ENCODE measurements around the gene LZTS2. TPM values are rescaled to one million over a fixed set of nuclear protein-coding genes. Genes with fewer than 3 reads are reported as not detected.

Gene LZTS2
- total RNA-seq, 1 experiment from 2014 or later, result 176 TPM

GRCh38 chr10:101050208-101051069, 50.8 kb downstream of the LZTS2 start:
- DNase-seq (ENCODE audit: low read depth), result no peak

DNA sequence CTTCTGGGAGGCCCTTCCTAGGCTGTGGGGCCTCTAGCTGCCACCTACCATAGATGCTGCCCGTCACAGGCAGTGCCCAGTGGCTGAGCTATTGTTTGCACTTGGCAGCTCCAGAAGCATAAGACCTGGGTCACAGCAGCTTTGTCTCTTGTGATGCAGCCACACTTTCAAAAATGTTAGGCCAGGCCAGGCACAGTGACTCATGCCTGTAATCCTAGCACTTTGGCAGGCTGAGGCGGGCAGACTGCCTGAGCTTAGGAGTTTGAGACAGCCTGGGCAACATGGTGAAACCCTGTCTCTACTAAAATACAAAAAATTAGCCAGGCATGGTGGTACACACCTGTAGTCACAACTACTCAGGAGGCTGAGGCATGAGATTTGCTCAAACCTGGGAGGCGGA, 52.7 kb downstream of the LZTS2 start:
- DNase-seq (ENCODE audit: low read depth), result peak; percentile 84

DNA sequence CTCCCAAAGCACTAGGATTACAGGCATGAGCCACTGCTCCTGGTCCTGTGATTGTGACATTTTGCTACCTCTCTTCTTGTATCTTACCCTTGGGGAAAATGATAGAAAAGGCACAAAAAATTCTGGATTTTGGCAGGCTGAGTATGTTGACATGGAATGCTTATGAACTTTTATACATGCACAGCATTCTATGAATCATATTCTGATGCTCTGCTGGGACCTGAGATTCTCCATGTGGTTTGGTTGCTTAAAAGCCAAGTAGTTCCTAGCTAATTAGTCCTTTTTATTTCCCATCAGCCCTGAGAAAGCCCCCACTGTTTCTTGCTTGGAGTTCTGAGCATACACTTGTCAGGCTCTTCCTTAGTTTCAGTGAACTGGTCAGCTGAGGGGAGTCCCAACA, 53.9 kb downstream of the LZTS2 start:
- peak; percentile 54 for DNase-seq (ENCODE audit: low read depth)

DNA sequence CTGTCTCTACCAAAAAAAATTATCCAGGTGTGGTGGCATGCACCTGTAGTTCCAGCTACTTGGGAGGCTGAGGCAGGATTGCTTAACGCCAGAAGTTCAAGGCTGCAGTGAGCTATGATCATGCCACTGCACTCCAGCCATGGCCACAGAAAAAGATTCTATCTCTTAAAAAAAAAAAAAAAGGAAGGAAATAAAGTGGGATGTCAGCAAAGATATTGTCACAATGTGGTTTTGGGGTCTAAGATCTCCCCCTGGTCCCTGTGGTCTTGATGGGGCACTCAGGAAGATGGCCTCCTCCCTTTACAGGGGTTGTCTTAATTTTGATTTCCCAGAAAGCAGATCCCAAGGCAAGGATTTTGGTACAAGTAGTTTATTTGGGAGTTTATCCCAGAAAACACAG, 54.7 kb downstream of the LZTS2 start:
- DNase-seq (ENCODE audit: low read depth), result no peak

DNA sequence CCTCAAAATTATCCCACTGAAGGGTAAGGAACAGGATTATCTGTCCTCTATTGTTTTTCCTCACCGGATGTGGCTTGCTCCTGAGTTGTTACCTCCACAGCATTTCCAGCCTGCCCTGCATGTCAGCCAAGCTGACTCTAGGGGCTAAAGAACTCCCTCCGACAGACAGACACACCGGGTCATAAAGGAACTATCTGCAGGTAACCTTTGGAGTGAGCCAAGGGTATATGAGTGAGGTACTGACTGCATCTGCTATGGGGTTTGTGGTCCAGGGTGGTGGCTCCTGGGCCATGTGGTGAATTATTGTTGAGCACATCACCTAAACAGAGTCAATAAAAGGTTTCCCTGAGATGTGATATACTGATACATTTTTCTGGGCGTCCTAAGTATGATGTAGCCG, 55.3 kb downstream of the LZTS2 start:
- DNase-seq (ENCODE audit: low read depth), result no peak

DNA sequence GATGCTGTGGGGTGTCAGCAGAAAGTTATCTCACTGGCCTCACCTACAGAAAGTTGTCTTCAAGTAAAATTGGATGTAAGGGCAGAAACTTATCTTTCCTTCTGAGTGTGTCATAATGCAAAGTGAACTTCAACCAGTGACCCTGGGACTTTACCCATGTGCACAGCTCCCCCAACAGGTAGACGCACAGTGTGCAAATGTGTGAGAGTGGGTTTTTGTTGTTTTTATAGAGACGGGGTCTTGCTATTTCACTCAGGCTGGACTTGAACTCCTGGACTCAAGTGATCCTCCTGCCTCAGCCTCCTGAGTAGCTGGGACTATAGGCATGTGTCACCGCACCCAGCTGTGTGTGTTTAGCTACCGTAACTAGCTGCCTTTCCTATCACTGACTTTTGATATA, 55.8 kb downstream of the LZTS2 start:
- no peak for DNase-seq (ENCODE audit: low read depth)

DNA sequence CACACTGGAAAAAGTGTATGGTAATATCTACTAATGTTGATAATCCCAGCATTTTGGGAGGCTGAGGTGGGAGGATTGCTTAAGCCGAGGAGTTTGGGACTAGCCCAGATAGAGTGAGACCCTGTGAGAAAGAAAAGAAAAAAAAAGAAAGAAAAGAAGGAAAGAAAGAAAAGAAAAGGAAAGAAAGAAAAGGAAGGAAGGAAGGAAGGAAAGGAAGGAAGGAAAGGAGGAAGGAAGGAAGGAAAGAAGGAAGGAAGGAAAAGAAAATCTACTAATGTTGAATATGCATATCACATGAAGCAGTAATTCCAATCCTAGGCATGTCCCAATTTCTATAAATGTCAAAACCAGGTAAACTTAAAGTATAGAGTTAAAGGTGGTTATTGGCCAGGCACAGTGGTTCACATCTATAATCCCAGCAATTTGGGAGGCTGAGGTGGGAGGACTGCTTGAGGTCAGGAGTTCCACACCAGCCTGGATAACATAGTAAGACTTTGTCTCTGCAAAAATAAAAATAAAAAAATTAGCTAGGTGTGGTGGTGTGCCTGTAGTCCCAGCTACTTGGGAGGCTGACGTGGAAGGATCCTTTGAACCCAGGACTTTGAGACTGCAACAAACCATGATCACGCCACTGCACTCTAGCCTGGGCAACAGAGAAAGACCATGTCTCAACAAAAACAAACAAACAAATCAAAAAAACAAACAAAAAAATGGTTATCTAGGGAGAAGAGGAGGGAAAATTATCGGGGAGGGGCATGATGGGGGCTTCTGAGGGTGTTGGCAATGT, 57.0 kb downstream of the LZTS2 start:
- DNase-seq (ENCODE audit: low read depth), result no peak

Other genes with a start within 250 kb of the LZTS2 start
- gene SLF2, start 86.8 kb upstream of the LZTS2 start, total RNA-seq (2014; rRNA removed), result 66.2 and 120 TPM in 2 replicates
- 0.46 and 0.64 TPM in 2 replicates for gene SEMA4G, start 30.3 kb upstream of the LZTS2 start, total RNA-seq (2014; rRNA removed)
- 83.7 and 99.8 TPM in 2 replicates for gene MRPL43, start 12.3 kb upstream of the LZTS2 start, total RNA-seq (2014; rRNA removed)
- 7.2 and 9.1 TPM in 2 replicates for gene TWNK, start 12.3 kb upstream of the LZTS2 start, total RNA-seq (2014; rRNA removed)
- 1.2 and 1.4 TPM in 2 replicates for gene PDZD7, start 31.3 kb downstream of the LZTS2 start, total RNA-seq (2014; rRNA removed)
- gene SFXN3, start 31.4 kb downstream of the LZTS2 start, total RNA-seq (2014; rRNA removed), result 91.6 and 101 TPM in 2 replicates
- 15.1 and 16.1 TPM in 2 replicates for gene KAZALD1, start 62.2 kb downstream of the LZTS2 start, total RNA-seq (2014; rRNA removed)
- gene TLX1, start 131.5 kb downstream of the LZTS2 start, total RNA-seq (2014; rRNA removed), result not detected in 2 replicates
- 1.7 TPM in 2 replicates for gene LBX1, start 229.7 kb downstream of the LZTS2 start, total RNA-seq (2014; rRNA removed)

All from LHCN-M2 (cell line).